Left lobe of liver (tissue), 2 donors: Measurements from ENCODE around the gene PIK3R5. TPM values are rescaled to one million over a fixed set of nuclear protein-coding genes. Genes with fewer than 3 reads are reported as not detected.

ENCODE experiments used
- ATAC-seq: fragments of 200-7000 bp; cut with Tn5 transposase; one replicate; pipeline ENCODE4 v1.9.1; 2020; ENCODE audit warnings: mild to moderate bottlenecking, moderate library complexity
- DNase-seq: peaks from one replicate; pipeline ENCODE4 v3.0.0-alpha.2; 2020; ENCODE audit warnings: low spot score
- total RNA-seq: library from RNA; stranded (reverse); gene quantifications from one replicate; pipeline ENCODE4 v1.2.1, GENCODE V29; 2021
- donor health status: DM: no; HTN: no; CAD: no; lungs with moderate emphysema.
- donor health status: DM: no; HTN: yes; CAD: no.

PIK3R5 gene
- total RNA-seq, 1 donor from 2014 or later = 3.3 TPM

- ATAC-seq (no peak), DNase-seq (no peak)
Observed at GRCh38 chr17:8925141-8925540, 40.4 kb downstream of the PIK3R5 start.

GRCh38 chr17:8924595-8924994, 40.9 kb downstream of the PIK3R5 start:
- ATAC-seq (no peak), DNase-seq (no peak)

- DNase-seq (no peak), ATAC-seq (no peak)
Observed at GRCh38 chr17:8923762-8924161, 41.7 kb downstream of the PIK3R5 start.

- DNase-seq = no peak
- peak; percentile 47 for ATAC-seq
Observed at GRCh38 chr17:8922928-8923327, 42.6 kb downstream of the PIK3R5 start.

- DNase-seq (no peak), ATAC-seq (peak; percentile 41)
Observed at GRCh38 chr17:8922451-8922850, 43.1 kb downstream of the PIK3R5 start.

GRCh38 chr17:8921147-8921546, 44.4 kb downstream of the PIK3R5 start:
- no peak for DNase-seq

GRCh38 chr17:8918807-8919465, 46.6 kb downstream of the PIK3R5 start:
- ATAC-seq (no peak), DNase-seq (no peak)

More at GRCh38 chr17:8921147-8921546, 44.4 kb downstream of the PIK3R5 start:
- ATAC-seq = no peak

GRCh38 chr17:8916466-8916865, 49.0 kb downstream of the PIK3R5 start:
- peak; percentile 49 for ATAC-seq
- no peak for DNase-seq

GRCh38 chr17:8914554-8914953, 51.0 kb downstream of the PIK3R5 start:
- ATAC-seq = no peak

GRCh38 chr17:8913879-8914278, 51.6 kb downstream of the PIK3R5 start:
- no peak for ATAC-seq
- DNase-seq = no peak

More at GRCh38 chr17:8914554-8914953, 51.0 kb downstream of the PIK3R5 start:
- no peak for DNase-seq

GRCh38 chr17:8913091-8913490, 52.4 kb downstream of the PIK3R5 start:
- ATAC-seq (no peak), DNase-seq (no peak)

GRCh38 chr17:8912084-8912981, 53.2 kb downstream of the PIK3R5 start:
- no peak for ATAC-seq

GRCh38 chr17:8910969-8911604, 54.4 kb downstream of the PIK3R5 start:
- no peak for DNase-seq
- no peak for ATAC-seq

More at GRCh38 chr17:8912084-8912981, 53.2 kb downstream of the PIK3R5 start:
- DNase-seq = no peak

GRCh38 chr17:8909586-8910270, 55.8 kb downstream of the PIK3R5 start:
- DNase-seq (no peak), ATAC-seq (peak; percentile 41)

GRCh38 chr17:8905331-8905730, 60.2 kb downstream of the PIK3R5 start:
- ATAC-seq = no peak
- DNase-seq = peak; percentile 34

- ATAC-seq = no peak
- peak; percentile 19 for DNase-seq
Observed at GRCh38 chr17:8904686-8905085, 60.8 kb downstream of the PIK3R5 start.

- ATAC-seq = no peak
- DNase-seq = peak; percentile 18
Observed at GRCh38 chr17:8904201-8904600, 61.3 kb downstream of the PIK3R5 start.

GRCh38 chr17:8900626-8901585, 64.6 kb downstream of the PIK3R5 start:
- ATAC-seq (no peak), DNase-seq (peak; percentile 27)

GRCh38 chr17:8900207-8900606, 65.3 kb downstream of the PIK3R5 start:
- no peak for ATAC-seq

GRCh38 chr17:8898636-8899035, 66.9 kb downstream of the PIK3R5 start:
- ATAC-seq = no peak
- DNase-seq = no peak

More at GRCh38 chr17:8900207-8900606, 65.3 kb downstream of the PIK3R5 start:
- DNase-seq = no peak
